Measurements from ENCODE around the gene ALOXE3.

The ALOXE3 gene

DNA sequence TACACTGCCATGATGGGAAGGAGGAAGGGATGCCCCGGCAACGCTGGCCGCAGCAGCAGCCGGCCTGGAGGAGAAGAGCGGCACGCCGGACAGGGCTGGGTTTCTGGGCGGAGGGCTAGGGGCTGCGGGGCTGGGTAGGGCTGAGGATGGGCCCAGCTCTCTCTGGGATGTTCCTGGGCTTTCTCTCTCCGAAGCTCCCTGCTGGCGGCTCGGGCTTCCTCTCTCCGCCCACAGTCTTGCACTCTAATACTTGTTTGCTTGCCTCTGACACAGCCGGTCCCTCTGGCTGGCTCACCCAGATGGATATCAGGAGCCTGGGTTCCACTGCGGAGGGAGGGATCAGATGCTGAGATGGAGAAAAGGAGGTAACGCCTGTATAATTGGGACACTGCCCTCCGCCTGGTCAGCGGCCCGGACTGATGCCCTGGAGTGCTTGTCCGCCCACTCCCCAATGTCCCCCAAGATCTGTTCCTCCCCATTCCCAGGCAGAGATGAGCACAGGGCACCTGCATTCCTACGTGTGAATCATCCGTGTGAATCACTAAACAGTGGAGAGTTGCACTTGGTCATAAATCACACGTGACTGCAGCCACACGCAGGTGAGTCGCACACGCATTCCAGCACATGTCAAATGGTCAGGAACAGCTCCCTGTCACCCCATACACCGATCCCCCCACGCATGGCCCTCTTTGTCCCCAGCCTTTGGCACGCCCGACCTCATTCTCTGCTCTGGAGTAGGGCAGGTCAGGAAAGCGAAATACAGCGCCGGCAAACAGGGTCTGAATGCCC, at the start of gene ALOXE3:
Gene ALOXE3, minus strand, starts transcription at position 535 of the 789 bp plus-strand sequence. Its CDS starts 524 bp downstream, at position 11.
- DNase-seq, result peak; percentile 40 to 52

- DNase-seq, result no peak
These were observed 49.2 kb upstream of the ALOXE3 start for GRCh38 chr17:8167526-8167925.

- no peak for DNase-seq
These were observed 48.4 kb upstream of the ALOXE3 start for GRCh38 chr17:8166731-8167130.

DNA sequence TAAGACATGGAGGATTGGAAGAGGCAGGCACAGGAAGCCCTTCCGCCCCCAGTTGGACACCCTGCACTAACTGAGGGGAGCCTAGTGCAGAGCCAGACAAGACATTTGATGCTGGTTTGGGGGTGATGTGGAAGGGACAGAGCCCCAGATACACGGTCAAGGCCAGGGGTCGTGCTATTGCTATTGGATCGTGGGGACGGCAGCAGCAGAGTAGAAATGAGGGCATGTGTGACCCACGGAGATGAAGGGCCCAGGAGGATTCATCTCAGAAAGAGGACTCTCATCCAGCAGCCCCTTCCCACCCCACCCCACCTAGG, 46.5 kb upstream of the ALOXE3 start:
- no peak for DNase-seq

GRCh38 chr17:8163978-8164814, 45.9 kb upstream of the ALOXE3 start:
- DNase-seq, result peak; percentile 83 to 85

DNA sequence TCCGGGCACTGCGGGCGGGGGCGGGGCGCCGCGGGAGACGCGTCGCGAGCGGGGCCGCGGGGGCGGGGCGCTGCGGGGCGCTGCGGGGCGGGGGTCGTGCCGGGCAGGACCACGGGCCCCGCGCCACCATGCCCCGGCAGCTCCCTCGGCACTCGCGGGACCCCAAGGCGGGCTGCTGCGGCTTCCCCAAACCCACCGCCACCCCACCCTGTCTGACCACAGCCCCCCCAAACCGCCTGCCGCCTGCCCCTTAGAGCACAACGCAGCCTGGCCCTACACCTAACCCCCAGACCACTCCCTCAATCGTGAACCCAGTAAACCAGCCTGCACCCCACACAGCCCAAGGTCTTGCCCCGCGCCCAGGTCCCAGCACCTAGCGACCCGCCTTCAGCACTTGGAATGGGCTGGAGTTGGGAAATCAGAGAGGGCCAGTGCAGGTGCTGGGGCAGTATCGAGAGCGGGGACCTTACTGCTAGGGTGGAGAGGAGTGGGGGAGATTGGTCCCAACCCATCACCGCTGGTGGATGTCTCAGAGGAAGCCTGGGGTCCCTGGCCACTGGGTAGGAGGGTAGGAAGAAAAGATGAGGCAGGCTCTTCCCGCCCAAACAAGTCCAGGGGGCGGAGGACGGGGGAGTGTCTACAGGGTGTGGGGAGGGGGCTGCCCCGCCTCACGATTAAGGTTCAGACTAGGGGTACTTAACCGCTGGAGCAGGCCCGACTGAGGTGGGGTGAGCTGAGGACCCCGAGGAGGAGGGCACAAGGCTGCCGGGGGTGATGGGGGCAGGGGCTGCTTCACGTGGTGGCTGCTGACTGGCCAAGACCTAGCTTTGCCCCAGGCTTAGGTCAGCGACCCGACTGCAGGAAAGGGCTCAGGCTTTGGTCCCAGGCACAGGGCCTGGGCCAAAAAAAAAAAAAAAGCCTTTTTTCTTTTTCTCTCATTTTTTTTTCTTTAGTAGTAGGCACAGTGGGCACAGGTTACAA, 45.0 kb upstream of the ALOXE3 start:
- DNase-seq, result peak; percentile 64 to 66

DNA sequence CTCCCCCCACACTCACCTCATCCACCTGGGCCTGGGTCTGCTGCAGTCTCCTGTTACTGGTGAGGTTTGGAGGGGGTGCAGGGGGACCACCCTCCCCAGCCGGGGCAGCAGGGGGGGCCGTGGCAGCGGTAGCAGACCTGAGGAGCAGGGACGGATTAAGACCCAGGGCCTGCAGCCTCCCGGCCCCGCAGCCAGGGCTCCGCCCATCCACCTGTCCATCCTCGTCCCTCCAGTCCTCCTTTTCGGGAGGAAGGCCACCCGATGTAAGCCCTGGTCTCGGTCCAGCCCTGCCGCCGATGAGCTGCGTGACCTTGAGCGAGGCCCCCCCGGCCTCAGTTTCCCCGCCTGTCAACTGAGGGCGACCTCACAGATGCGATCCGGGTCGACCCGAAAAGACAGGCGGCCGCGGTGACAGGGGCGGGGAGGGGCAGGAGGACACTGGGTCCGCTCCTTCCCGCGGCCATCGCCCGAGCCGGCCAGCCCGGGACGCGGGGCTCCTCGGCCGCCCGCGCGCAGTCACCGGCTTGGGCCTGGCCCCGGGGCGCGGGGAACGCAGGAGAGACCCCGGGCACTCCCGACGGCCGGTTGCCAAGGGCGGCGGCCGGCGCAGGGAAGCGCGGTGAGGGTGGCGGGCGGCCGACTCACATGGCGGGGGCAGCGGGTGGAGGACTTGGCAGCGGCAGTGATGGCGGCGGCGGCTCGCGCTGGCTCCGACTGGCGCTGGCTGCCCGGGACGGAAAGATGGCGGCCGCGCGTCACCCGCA, 44.1 kb upstream of the ALOXE3 start, which contains the start of gene VAMP2:
Gene VAMP2, minus strand, starts transcription at position 716 of the 764 bp plus-strand sequence. Its CDS starts 69 bp downstream, at position 647.
- DNase-seq, result peak; percentile 81 to 87

DNA sequence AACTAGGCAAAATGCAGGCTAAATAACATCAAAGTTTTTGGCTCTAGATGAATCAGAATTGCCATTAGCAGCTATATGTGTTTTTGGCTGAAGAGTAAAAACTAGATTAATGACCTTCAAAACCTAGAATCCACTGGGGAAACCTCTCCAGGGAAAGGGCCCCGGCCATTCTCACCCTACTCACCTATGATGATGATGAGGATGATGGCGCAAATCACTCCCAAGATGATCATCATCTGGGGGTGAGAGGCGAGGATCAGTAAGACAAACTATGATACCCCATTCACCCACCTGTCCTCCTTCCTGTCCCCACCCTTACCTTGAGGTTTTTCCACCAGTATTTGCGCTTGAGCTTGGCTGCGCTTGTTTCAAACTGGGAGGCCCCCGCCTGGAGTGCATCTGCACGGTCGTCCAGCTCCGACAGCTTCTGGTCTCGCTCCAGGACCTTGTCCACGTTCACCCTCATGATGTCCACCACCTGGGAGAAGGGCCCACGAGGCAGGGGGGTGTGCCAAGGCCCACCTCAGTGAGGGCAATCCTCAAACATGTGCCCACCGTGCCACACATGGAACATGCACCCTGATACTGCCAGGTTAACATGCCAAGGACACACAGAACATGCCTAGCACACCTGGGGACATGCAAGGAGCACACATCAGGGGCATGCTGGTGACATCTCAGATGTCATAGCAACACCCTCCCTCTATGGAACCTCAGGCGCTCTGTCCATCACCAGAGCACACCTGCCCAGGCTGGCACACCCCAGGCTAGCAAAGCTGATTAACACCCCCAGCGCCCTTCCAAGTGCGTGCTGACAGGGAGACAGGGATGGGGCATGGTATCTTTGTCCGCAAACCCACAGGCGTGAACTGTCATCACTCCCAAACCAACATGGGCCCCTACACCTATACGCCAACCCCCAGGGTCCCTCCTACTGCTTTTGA, 43.2 kb upstream of the ALOXE3 start:
- DNase-seq, result peak; percentile 41 to 42

GRCh38 chr17:8160741-8161221, 42.5 kb upstream of the ALOXE3 start:
- DNase-seq, result no peak

GRCh38 chr17:8160224-8160577, 41.9 kb upstream of the ALOXE3 start:
- DNase-seq, result no peak

DNA sequence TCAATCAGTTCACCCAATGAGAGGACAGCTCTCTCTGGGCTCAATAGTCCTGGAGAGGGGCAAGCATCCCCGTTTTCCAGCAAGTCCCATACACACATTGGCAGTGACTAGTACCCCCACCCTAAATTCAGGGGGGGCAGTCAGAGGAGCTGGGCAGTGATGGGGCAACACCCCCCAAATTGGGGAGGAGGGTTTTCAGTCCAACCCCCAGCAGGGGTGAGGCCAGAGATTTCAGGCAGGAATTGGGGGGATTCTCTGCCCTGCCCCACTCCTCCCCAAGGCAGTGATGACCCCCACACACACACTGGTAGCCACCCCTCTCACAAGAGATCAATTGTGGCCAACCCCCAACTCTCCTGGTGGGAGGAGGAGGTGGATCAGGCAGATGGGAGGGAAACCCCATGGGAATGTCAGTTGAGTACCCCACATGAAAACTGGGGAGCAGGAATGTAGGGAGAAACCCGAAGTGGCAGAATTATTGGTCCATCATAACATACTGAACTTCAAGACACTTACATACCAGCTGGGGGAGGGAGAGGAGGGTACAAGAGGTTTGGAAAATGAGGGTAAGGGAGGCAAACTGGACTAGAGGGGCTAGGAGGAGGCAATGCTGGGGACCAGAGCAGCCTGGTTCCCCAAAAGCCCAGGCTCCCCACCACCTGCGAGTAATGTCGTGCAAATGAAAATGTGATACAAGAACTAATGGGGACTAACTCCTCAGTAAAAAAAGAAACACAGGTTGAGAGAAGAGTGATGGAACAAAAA, 41.3 kb upstream of the ALOXE3 start:
- DNase-seq, result no peak

- no peak for DNase-seq
These were observed 40.7 kb upstream of the ALOXE3 start for GRCh38 chr17:8159032-8159400.

- DNase-seq, result peak; percentile 93 to 94
These were observed 40.1 kb upstream of the ALOXE3 start for GRCh38 chr17:8158267-8159031.

DNA sequence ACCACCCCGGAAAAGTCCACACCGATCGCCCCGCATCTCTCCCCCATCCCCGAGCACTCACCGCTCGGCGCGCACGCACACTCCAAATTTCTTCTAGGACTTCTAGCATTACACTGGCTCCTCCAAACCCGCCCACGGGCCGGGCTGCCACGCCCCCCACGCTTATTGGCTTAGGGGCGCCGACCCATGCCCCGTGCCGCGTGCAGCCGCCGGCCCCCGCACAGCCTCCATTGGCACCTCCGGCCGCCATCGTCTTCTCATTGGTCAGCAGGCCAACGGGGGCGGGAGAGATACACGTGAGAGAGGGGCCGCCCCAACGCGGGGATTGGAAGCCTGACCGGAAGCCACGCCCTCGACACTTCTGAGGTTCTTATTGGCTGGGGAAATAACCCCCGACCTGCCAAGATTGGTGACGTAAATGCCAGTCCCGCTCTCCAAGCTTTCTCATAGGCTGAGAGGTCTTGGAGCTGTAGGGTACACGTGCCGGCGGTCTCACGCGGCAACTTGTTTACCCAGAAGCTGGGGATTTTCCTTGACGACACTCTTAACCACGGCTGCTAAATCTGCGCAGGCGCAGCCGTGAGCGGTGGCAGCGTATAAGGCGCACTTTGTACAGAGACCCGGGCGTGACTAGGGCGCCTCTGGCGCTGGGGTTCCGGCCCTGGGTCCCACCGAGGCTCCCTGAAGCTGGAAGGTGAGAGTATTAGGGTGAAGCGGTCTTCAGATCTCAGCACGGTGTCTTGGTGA, 38.1 kb upstream of the ALOXE3 start:
- peak; percentile 100 for DNase-seq

- DNase-seq, result no peak
These were observed 37.6 kb upstream of the ALOXE3 start for GRCh38 chr17:8155996-8156245.

- DNase-seq, result no peak
These were observed 37.1 kb upstream of the ALOXE3 start for GRCh38 chr17:8155231-8155995.

GRCh38 chr17:8154608-8155155, 36.4 kb upstream of the ALOXE3 start:
- no peak for DNase-seq
